ENCODE measurements around the gene ITPR1. TPM values are rescaled to one million over a fixed set of nuclear protein-coding genes. Genes with fewer than 3 reads are reported as not detected.

The ITPR1 gene
- total and polyA plus RNA-seq, 4 donors = 3.7 to 39.4 (median 8.2) TPM

GRCh38 chr3:4749567-4750002 is 256.4 kb downstream of the ITPR1 start:
- no peak overlapping the region for H3K4me3 ChIP-seq (ENCODE audit: low read depth in 1 of 3, low read length in 3 of 3)
- no peaks in the 10 kb centered on the region for H3K27me3 ChIP-seq (ENCODE audit: control insufficient read depth in 4 of 4, insufficient read depth in 4 of 4, low read length in 3 of 4)
- no peaks in the 10 kb centered on the region for H3K36me3 ChIP-seq (ENCODE audit: control insufficient read depth in 4 of 4, insufficient read depth in 3 of 4, low read depth in 1 of 4, low read length in 3 of 4)
- peak overlapping the region; percentile 67 for H3K27ac ChIP-seq (ENCODE audit: low read depth in 1 of 2, low read length in 2 of 2)
- H3K4me1 ChIP-seq (ENCODE audit: control insufficient read depth in 4 of 4, insufficient read depth in 4 of 4, low read length in 3 of 4) = peaks cover 11 to 40% (median 16%) of the 10 kb centered on the region in 4 donors
- H3K9me3 ChIP-seq (ENCODE audit: control insufficient read depth in 4 of 4, low read length in 3 of 4) = no peaks in the 10 kb centered on the region
- TF ChIP-seq FOXA1 (IDR thresholded peaks at IDR 0.05) (no peak), MAX (IDR thresholded peaks at IDR 0.05) (no peak), HNF4A (conservative IDR thresholded peaks at IDR 0.05) (no peak), GABPA (IDR thresholded peaks at IDR 0.05 in 1 of 2, conservative IDR thresholded peaks at IDR 0.05 in 1 of 2) (no peak), SP1 (IDR thresholded peaks at IDR 0.05) (no peak)
- no peak overlapping the region for H3K9ac ChIP-seq (ENCODE audit: low read depth in 1 of 2, low read length in 2 of 2)
- DNase-seq (ENCODE audit: low spot score) = no peak
- 95% methylated on average over 5 of the region's 5 CpGs for WGBS

DNA sequence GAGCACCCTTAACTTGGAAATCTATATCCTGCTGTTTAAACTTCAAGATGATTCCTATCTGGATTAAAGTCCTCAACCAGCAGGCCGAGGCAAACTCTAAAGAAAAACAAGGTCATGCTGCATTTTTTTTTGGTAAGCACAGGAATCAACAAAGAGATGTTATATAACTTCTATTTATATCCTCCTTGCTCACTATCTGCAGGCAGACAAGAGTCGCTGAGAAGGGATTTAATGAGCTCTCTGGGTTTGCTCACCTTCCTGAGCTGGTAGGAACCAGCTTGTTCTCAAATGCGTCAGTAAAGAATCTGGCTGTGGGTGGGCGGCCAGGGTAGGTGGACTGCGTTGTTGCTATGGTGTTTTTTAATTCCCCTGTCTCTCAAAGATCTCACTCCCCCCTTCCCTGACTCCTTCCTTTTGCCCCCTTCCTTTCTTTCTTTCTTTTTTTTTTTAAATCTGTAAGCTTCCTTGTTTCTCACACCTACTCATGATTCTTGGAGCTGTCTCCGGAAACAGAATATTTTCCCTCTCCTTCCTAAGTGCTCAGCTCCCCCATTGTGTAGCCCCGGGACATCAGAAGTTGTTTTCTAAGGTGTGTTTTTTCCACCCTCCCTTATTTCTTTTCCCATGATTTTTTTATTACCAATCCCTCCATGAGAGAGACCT is 257.3 kb downstream of the ITPR1 start:
- no peak overlapping the region for H3K4me3 ChIP-seq (ENCODE audit: low read depth in 1 of 3, low read length in 3 of 3)
- no peaks in the 10 kb centered on the region for H3K9me3 ChIP-seq (ENCODE audit: control insufficient read depth in 4 of 4, low read length in 3 of 4)
- peak overlapping the region in 1 of 2 donors; percentile 32 for H3K9ac ChIP-seq (ENCODE audit: low read depth in 1 of 2, low read length in 2 of 2)
- peak overlapping the region; percentile 1 to 67 for H3K27ac ChIP-seq (ENCODE audit: low read depth in 1 of 2, low read length in 2 of 2)
- 66% methylated on average over 7 of the region's 7 CpGs for WGBS
- no peaks in the 10 kb centered on the region for H3K27me3 ChIP-seq (ENCODE audit: control insufficient read depth in 4 of 4, insufficient read depth in 4 of 4, low read length in 3 of 4)
- DNase-seq (ENCODE audit: low spot score) = no peak
- peaks cover 11 to 40% (median 16%) of the 10 kb centered on the region in 4 donors for H3K4me1 ChIP-seq (ENCODE audit: control insufficient read depth in 4 of 4, insufficient read depth in 4 of 4, low read length in 3 of 4)
- H3K36me3 ChIP-seq (ENCODE audit: control insufficient read depth in 4 of 4, insufficient read depth in 3 of 4, low read depth in 1 of 4, low read length in 3 of 4) = no peaks in the 10 kb centered on the region
- TF ChIP-seq EGR1 (IDR thresholded peaks at IDR 0.05; ENCODE audit: low read depth in 2 of 2) (no peak), RAD21 (IDR thresholded peaks at IDR 0.05) (peak in 1 of 2 donors; percentile 3), ZBTB33 (IDR thresholded peaks at IDR 0.05) (no peak), HNF4A (conservative IDR thresholded peaks at IDR 0.05) (no peak), FOXA1 (IDR thresholded peaks at IDR 0.05) (no peak), NR2F2 (IDR thresholded peaks at IDR 0.05) (peak; percentile 11), CTCF (IDR thresholded peaks at IDR 0.05; ENCODE audit: low read depth, low read length, missing input control) (no peak), GABPA (IDR thresholded peaks at IDR 0.05 in 1 of 2, conservative IDR thresholded peaks at IDR 0.05 in 1 of 2) (no peak), RXRA (IDR thresholded peaks at IDR 0.05) (no peak), JUND (IDR thresholded peaks at IDR 0.05) (no peak), YY1 (IDR thresholded peaks at IDR 0.05) (no peak)

- peaks cover 11 to 37% (median 16%) of the 10 kb centered on the region in 4 donors for H3K4me1 ChIP-seq (ENCODE audit: control insufficient read depth in 4 of 4, insufficient read depth in 4 of 4, low read length in 3 of 4)
- WGBS = 72% methylated on average over 7 of the region's 7 CpGs
- no peaks in the 10 kb centered on the region for H3K36me3 ChIP-seq (ENCODE audit: control insufficient read depth in 4 of 4, insufficient read depth in 3 of 4, low read depth in 1 of 4, low read length in 3 of 4)
- H3K27me3 ChIP-seq (ENCODE audit: control insufficient read depth in 4 of 4, insufficient read depth in 4 of 4, low read length in 3 of 4) = no peaks in the 10 kb centered on the region
- no peak overlapping the region for H3K4me3 ChIP-seq (ENCODE audit: low read depth in 1 of 3, low read length in 3 of 3)
- H3K9me3 ChIP-seq (ENCODE audit: control insufficient read depth in 4 of 4, low read length in 3 of 4) = no peaks in the 10 kb centered on the region
- H3K27ac ChIP-seq (ENCODE audit: low read depth in 1 of 2, low read length in 2 of 2) = peak overlapping the region in 1 of 2 donors; percentile 67
- peak overlapping the region in 1 of 2 donors; percentile 32 for H3K9ac ChIP-seq (ENCODE audit: low read depth in 1 of 2, low read length in 2 of 2)
- DNase-seq (ENCODE audit: low spot score) = no peak
- TF ChIP-seq HNF4A (conservative IDR thresholded peaks at IDR 0.05) (no peak), HNF4G (IDR thresholded peaks at IDR 0.05) (no peak), FOXA1 (IDR thresholded peaks at IDR 0.05) (no peak), GABPA (IDR thresholded peaks at IDR 0.05 in 1 of 2, conservative IDR thresholded peaks at IDR 0.05 in 1 of 2) (no peak), MAX (IDR thresholded peaks at IDR 0.05) (no peak), FOXA2 (IDR thresholded peaks at IDR 0.05) (no peak), RXRA (IDR thresholded peaks at IDR 0.05) (no peak), NR2F2 (IDR thresholded peaks at IDR 0.05) (no peak), ATF3 (IDR thresholded peaks at IDR 0.05) (no peak), RAD21 (IDR thresholded peaks at IDR 0.05) (no peak), JUND (IDR thresholded peaks at IDR 0.05) (no peak), EGR1 (IDR thresholded peaks at IDR 0.05; ENCODE audit: low read depth in 2 of 2) (no peak), YY1 (IDR thresholded peaks at IDR 0.05) (no peak)
- TF ChIP-seq, protein P1, sequence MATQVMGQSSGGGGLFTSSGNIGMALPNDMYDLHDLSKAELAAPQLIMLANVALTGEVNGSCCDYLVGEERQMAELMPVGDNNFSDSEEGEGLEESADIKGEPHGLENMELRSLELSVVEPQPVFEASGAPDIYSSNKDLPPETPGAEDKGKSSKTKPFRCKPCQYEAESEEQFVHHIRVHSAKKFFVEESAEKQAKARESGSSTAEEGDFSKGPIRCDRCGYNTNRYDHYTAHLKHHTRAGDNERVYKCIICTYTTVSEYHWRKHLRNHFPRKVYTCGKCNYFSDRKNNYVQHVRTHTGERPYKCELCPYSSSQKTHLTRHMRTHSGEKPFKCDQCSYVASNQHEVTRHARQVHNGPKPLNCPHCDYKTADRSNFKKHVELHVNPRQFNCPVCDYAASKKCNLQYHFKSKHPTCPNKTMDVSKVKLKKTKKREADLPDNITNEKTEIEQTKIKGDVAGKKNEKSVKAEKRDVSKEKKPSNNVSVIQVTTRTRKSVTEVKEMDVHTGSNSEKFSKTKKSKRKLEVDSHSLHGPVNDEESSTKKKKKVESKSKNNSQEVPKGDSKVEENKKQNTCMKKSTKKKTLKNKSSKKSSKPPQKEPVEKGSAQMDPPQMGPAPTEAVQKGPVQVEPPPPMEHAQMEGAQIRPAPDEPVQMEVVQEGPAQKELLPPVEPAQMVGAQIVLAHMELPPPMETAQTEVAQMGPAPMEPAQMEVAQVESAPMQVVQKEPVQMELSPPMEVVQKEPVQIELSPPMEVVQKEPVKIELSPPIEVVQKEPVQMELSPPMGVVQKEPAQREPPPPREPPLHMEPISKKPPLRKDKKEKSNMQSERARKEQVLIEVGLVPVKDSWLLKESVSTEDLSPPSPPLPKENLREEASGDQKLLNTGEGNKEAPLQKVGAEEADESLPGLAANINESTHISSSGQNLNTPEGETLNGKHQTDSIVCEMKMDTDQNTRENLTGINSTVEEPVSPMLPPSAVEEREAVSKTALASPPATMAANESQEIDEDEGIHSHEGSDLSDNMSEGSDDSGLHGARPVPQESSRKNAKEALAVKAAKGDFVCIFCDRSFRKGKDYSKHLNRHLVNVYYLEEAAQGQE (IDR thresholded peaks at IDR 0.05) = no peak
Observed at GRCh38 chr3:4751029-4751501, 257.9 kb downstream of the ITPR1 start.
